Measurements from ENCODE around the gene ELMOD3. TPM values are rescaled to one million over a fixed set of nuclear protein-coding genes. Genes with fewer than 3 reads are reported as not detected.
"Not testable (repeated sequence)": the region's sequence is repeated elsewhere in the genome, so short reads cannot be mapped to it uniquely, and the experiment has no call there.

The ELMOD3 gene
- total RNA-seq, 1 donor from 2014 or later, result 14.3 TPM

GRCh38 chr2:85334928-85335327 is 19.6 kb upstream of the ELMOD3 start:
- no peak for TF ChIP-seq CTCF (IDR thresholded peaks at IDR 0.05)
- H3K27me3 Mint-ChIP-seq (ENCODE audit: low read depth), result no peaks in the 10 kb centered on the region
- no peak for DNase-seq (ENCODE audit: low spot score)
- no peaks in the 10 kb centered on the region for H3K4me1 Mint-ChIP-seq (ENCODE audit: low read depth)
- no peak overlapping the region for H3K27ac Mint-ChIP-seq (ENCODE audit: unreplicated experiment)
- H3K36me3 Mint-ChIP-seq (ENCODE audit: low read depth), result no peaks in the 10 kb centered on the region
- H3K4me3 Mint-ChIP-seq (ENCODE audit: unreplicated experiment), result no peak overlapping the region
- no peaks in the 10 kb centered on the region for H3K9me3 Mint-ChIP-seq (ENCODE audit: low read depth)

GRCh38 chr2:85340034-85340892 is 14.3 kb upstream of the ELMOD3 start:
- H3K4me3 Mint-ChIP-seq (ENCODE audit: unreplicated experiment), result no peak overlapping the region

GRCh38 chr2:85341269-85342029 is 13.1 kb upstream of the ELMOD3 start:
- TF ChIP-seq CTCF (IDR thresholded peaks at IDR 0.05), result no peak
- no peak overlapping the region for H3K4me3 Mint-ChIP-seq (ENCODE audit: unreplicated experiment)
- H3K27ac Mint-ChIP-seq (ENCODE audit: unreplicated experiment), result no peak overlapping the region
- peaks cover 6% of the 10 kb centered on the region for H3K4me1 Mint-ChIP-seq (ENCODE audit: low read depth)
- DNase-seq (ENCODE audit: low spot score), result no peak
- no peaks in the 10 kb centered on the region for H3K27me3 Mint-ChIP-seq (ENCODE audit: low read depth)
- peaks cover 17% of the 10 kb centered on the region for H3K36me3 Mint-ChIP-seq (ENCODE audit: low read depth)
- H3K9me3 Mint-ChIP-seq (ENCODE audit: low read depth), result no peaks in the 10 kb centered on the region

More at GRCh38 chr2:85340034-85340892, 14.3 kb upstream of the ELMOD3 start:
- Mint-ChIP-seq H3K9me3 (ENCODE audit: low read depth) (no peaks in the 10 kb centered on the region), H3K36me3 (ENCODE audit: low read depth) (peaks cover 17% of the 10 kb centered on the region), H3K4me1 (ENCODE audit: low read depth) (peaks cover 6% of the 10 kb centered on the region), H3K27ac (ENCODE audit: unreplicated experiment) (no peak overlapping the region), H3K27me3 (ENCODE audit: low read depth) (no peaks in the 10 kb centered on the region)
- no peak for DNase-seq (ENCODE audit: low spot score)
- no peak for TF ChIP-seq CTCF (IDR thresholded peaks at IDR 0.05)

GRCh38 chr2:85342156-85342555 is 12.4 kb upstream of the ELMOD3 start:
- Mint-ChIP-seq H3K27ac (ENCODE audit: unreplicated experiment) (peak overlapping the region; percentile 42), H3K36me3 (ENCODE audit: low read depth) (peaks cover 23% of the 10 kb centered on the region), H3K9me3 (ENCODE audit: low read depth) (no peaks in the 10 kb centered on the region), H3K27me3 (ENCODE audit: low read depth) (no peaks in the 10 kb centered on the region), H3K4me3 (ENCODE audit: unreplicated experiment) (no peak overlapping the region), H3K4me1 (ENCODE audit: low read depth) (peaks cover 6% of the 10 kb centered on the region)
- TF ChIP-seq CTCF (IDR thresholded peaks at IDR 0.05), result no peak
- no peak for DNase-seq (ENCODE audit: low spot score)

- not testable (repeated sequence) for DNase-seq (ENCODE audit: low spot score); H3K4me3 Mint-ChIP-seq (ENCODE audit: unreplicated experiment); H3K27ac Mint-ChIP-seq (ENCODE audit: unreplicated experiment); H3K9me3 Mint-ChIP-seq (ENCODE audit: low read depth); H3K27me3 Mint-ChIP-seq (ENCODE audit: low read depth); H3K4me1 Mint-ChIP-seq (ENCODE audit: low read depth)
- peaks cover 26% of the 10 kb centered on the region for H3K36me3 Mint-ChIP-seq (ENCODE audit: low read depth)
These were observed 11.2 kb upstream of the ELMOD3 start for GRCh38 chr2:85343207-85343895.

Data from chondrocyte (in vitro differentiated cells).